Tibial nerve (tissue), 3 donors: Measurements from ENCODE around the gene B4GALT2.

Source experiments
- POLR2A ChIP-seq, 2 donors: fragments of 450-650 bp; IDR thresholded peaks; one replicate each; pipeline ENCODE4 v1.6.1; 2017; ENCODE audit warnings: antibody characterized with exemption in 2 of 2, mild to moderate bottlenecking in 2 of 2, moderate library complexity in 2 of 2
- TF ChIP-seq, protein P1 (sequence below), 5 experiments: fragments of 200-600 bp in 3 of 5; fragments of 450-650 bp in 2 of 5; sonication (generic) in 3 of 5; IDR thresholded peaks; one replicate each; pipeline ENCODE4 v1.5.1; 2016 to 2019; ENCODE audit warnings: antibody characterized with exemption in 5 of 5, mild to moderate bottlenecking in 3 of 5, moderate library complexity in 2 of 5

GRCh38 chr1:44037154-44037553 is 58.1 kb downstream of the B4GALT2 start:
- TF ChIP-seq, protein P1, sequence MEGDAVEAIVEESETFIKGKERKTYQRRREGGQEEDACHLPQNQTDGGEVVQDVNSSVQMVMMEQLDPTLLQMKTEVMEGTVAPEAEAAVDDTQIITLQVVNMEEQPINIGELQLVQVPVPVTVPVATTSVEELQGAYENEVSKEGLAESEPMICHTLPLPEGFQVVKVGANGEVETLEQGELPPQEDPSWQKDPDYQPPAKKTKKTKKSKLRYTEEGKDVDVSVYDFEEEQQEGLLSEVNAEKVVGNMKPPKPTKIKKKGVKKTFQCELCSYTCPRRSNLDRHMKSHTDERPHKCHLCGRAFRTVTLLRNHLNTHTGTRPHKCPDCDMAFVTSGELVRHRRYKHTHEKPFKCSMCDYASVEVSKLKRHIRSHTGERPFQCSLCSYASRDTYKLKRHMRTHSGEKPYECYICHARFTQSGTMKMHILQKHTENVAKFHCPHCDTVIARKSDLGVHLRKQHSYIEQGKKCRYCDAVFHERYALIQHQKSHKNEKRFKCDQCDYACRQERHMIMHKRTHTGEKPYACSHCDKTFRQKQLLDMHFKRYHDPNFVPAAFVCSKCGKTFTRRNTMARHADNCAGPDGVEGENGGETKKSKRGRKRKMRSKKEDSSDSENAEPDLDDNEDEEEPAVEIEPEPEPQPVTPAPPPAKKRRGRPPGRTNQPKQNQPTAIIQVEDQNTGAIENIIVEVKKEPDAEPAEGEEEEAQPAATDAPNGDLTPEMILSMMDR (IDR thresholded peaks at IDR 0.05), result no peak
- no peak for TF ChIP-seq POLR2A (IDR thresholded peaks at IDR 0.05)
